DND-41 (cell line): Measurements from ENCODE around the gene TTLL11.
A peak's percentile ranks its signal among the peaks of the same experiment; 100 is the strongest.

Experiments
- ATAC-seq: fragments of 200-7000 bp; cut with Tn5 transposase; 3 replicates; pipeline ENCODE4 v1.9.1; 2021; ENCODE audit warnings: low read depth; ENCODE audit not compliant: insufficient read depth
- DNase-seq: peaks from one replicate; pipeline ENCODE4 v3.0.0-alpha.2; 2020
- H2AFZ ChIP-seq: 2 replicates; pipeline ENCODE4 v1.6.0; 2012; ENCODE audit warnings: low read depth, low read length
- H3K27ac ChIP-seq: 2 replicates; pipeline ENCODE4 v1.5.1; 2012; ENCODE audit warnings: low read length, inconsistent platforms
- H3K27me3 ChIP-seq: fragments of 200-600 bp; sonication (generic); 2 replicates; pipeline ENCODE4 v1.6.0; 2012; ENCODE audit warnings: low read length, mild to moderate bottlenecking, inconsistent platforms; ENCODE audit not compliant: insufficient read depth, poor library complexity
- H3K36me3 ChIP-seq: 2 replicates; pipeline ENCODE4 v1.5.1; 2012; ENCODE audit warnings: low read length, inconsistent platforms; ENCODE audit not compliant: insufficient read depth
- H3K4me1 ChIP-seq: 2 replicates; pipeline ENCODE4 v1.5.1; 2012; ENCODE audit warnings: mild to moderate bottlenecking, low read length; ENCODE audit not compliant: insufficient read depth
- H3K4me2 ChIP-seq: 2 replicates; pipeline ENCODE4 v1.6.0; 2012; ENCODE audit warnings: mild to moderate bottlenecking, moderate library complexity, low read length, inconsistent platforms; ENCODE audit not compliant: insufficient read depth
- H3K4me3 ChIP-seq, 2 experiments: fragments of 200-600 bp in 1 of 2; shearing (Covaris generic) in 1 of 2; 2 replicates each; pipeline ENCODE4 v1.5.1; 2012 to 2016; ENCODE audit warnings: inconsistent platforms in 2 of 2, low read length in 2 of 2, mild to moderate bottlenecking in 2 of 2, low read depth in 1 of 2, moderate library complexity in 1 of 2
- H3K79me2 ChIP-seq: 2 replicates; pipeline ENCODE4 v1.6.0; 2012; ENCODE audit warnings: low read length, inconsistent platforms; ENCODE audit not compliant: insufficient read depth
- H3K9ac ChIP-seq: 2 replicates; pipeline ENCODE4 v1.6.0; 2012; ENCODE audit warnings: low read depth, mild to moderate bottlenecking, inconsistent platforms, low read length, moderate library complexity
- H3K9me3 ChIP-seq: 2 replicates; pipeline ENCODE4 v1.5.1; 2012; ENCODE audit warnings: low read length, moderate library complexity, mild to moderate bottlenecking, inconsistent platforms; ENCODE audit not compliant: insufficient read depth, severe bottlenecking
- H4K20me1 ChIP-seq: 2 replicates; pipeline ENCODE4 v1.6.0; 2012; ENCODE audit warnings: low read length; ENCODE audit not compliant: insufficient read depth
- CTCF ChIP-seq: IDR thresholded peaks from 2 replicates; pipeline ENCODE4 v1.5.1; 2012; ENCODE audit warnings: borderline replicate concordance, low read length, moderate library complexity, mild to moderate bottlenecking; ENCODE audit not compliant: poor library complexity, severe bottlenecking; ENCODE audit errors: extremely low read depth
- EZH2 ChIP-seq: IDR thresholded peaks from 3 replicates; pipeline ENCODE4 v1.6.1; 2012; ENCODE audit warnings: borderline replicate concordance, low read depth, mild to moderate bottlenecking, moderate library complexity, low read length, inconsistent platforms; ENCODE audit not compliant: severe bottlenecking

The TTLL11 gene

GRCh38 chr9:121929893-121930875, 162.9 kb downstream of the TTLL11 start:
- TF ChIP-seq EZH2 (no peak), CTCF (peak; percentile 4)
- H3K27ac ChIP-seq = no peak overlapping the region
- no peak for ATAC-seq

GRCh38 chr9:121927636-121928035, 165.5 kb downstream of the TTLL11 start:
- Histone ChIP-seq H3K4me2 (no peak overlapping the region), H3K4me1 (no peaks in the 10 kb centered on the region), H3K4me3 (no peak overlapping the region), H3K9me3 (no peaks in the 10 kb centered on the region), H4K20me1 (no peaks in the 10 kb centered on the region), H3K27me3 (no peaks in the 10 kb centered on the region), H3K79me2 (no peaks in the 10 kb centered on the region), H2AFZ (no peak overlapping the region), H3K36me3 (no peaks in the 10 kb centered on the region), H3K9ac (no peak overlapping the region), H3K27ac (no peak overlapping the region)
- DNase-seq (no peak), ATAC-seq (no peak)
- TF ChIP-seq CTCF = no peak
- TF ChIP-seq EZH2 = no peak

More at GRCh38 chr9:121929893-121930875, 162.9 kb downstream of the TTLL11 start:
- Histone ChIP-seq H3K9ac (no peak overlapping the region), H3K9me3 (no peaks in the 10 kb centered on the region), H3K4me3 (no peak overlapping the region), H2AFZ (no peak overlapping the region), H3K36me3 (no peaks in the 10 kb centered on the region), H4K20me1 (no peaks in the 10 kb centered on the region), H3K79me2 (no peaks in the 10 kb centered on the region), H3K27me3 (no peaks in the 10 kb centered on the region), H3K4me2 (no peak overlapping the region), H3K4me1 (no peaks in the 10 kb centered on the region)
- DNase-seq = no peak

- no peak overlapping the region for H3K9ac ChIP-seq
- DNase-seq (no peak), ATAC-seq (no peak)
- no peaks in the 10 kb centered on the region for H3K36me3 ChIP-seq
- no peak overlapping the region for H3K27ac ChIP-seq
- no peaks in the 10 kb centered on the region for H3K9me3 ChIP-seq
- H3K27me3 ChIP-seq = no peaks in the 10 kb centered on the region
- no peaks in the 10 kb centered on the region for H3K4me1 ChIP-seq
- no peaks in the 10 kb centered on the region for H4K20me1 ChIP-seq
- H3K4me3 ChIP-seq = no peak overlapping the region
- TF ChIP-seq CTCF = no peak
- no peak for TF ChIP-seq EZH2
- H2AFZ ChIP-seq = no peak overlapping the region
- H3K79me2 ChIP-seq = no peaks in the 10 kb centered on the region
- H3K4me2 ChIP-seq = no peak overlapping the region
These were observed 166.0 kb downstream of the TTLL11 start for GRCh38 chr9:121927081-121927480.
